Measurements from ENCODE around the gene MARK2.

GRCh38 chr11:63833048-63833447 is 5.9 kb upstream of the MARK2 start:
- TF ChIP-seq ZNF274 (IDR thresholded peaks at IDR 0.05; ENCODE audit: low read depth, low read length) (no peak), YY1 (IDR thresholded peaks at IDR 0.05; ENCODE audit: insufficient read depth, insufficient read length) (no peak), SUZ12 (IDR thresholded peaks at IDR 0.05; ENCODE audit: extremely low read depth, insufficient read depth, insufficient read length) (no peak)

All from NT2/D1 (cell line).